HL-60 (cell line): Measurements from ENCODE around the gene RCBTB2.

Experiments
- CTCF ChIP-seq: IDR thresholded peaks from one replicate; pipeline ENCODE4 v1.5.1; 2011; ENCODE audit warnings: low read length, control low read depth, inconsistent platforms; ENCODE audit not compliant: insufficient read depth
- GABPA ChIP-seq: IDR thresholded peaks from 2 replicates; pipeline ENCODE4 v1.6.1; 2012; ENCODE audit warnings: low read depth
- POLR2AphosphoS5 ChIP-seq: IDR thresholded peaks from 2 replicates; pipeline ENCODE4 v1.6.1; 2012; ENCODE audit warnings: low read depth
- REST ChIP-seq: IDR thresholded peaks from 2 replicates; pipeline ENCODE4 v1.6.1; 2012; ENCODE audit warnings: low read depth; ENCODE audit not compliant: insufficient replicate concordance
- SPI1 ChIP-seq: IDR thresholded peaks from 2 replicates; pipeline ENCODE4 v1.6.1; 2012; ENCODE audit warnings: low read depth, mild to moderate bottlenecking, borderline replicate concordance

- TF ChIP-seq CTCF = no peak
- no peak for TF ChIP-seq REST
- TF ChIP-seq POLR2AphosphoS5 = no peak
- no peak for TF ChIP-seq SPI1
- TF ChIP-seq GABPA = no peak
Measured at GRCh38 chr13:48527955-48528354, 4.9 kb downstream of the RCBTB2 start.
